GM12892 (cell line): ENCODE results near the gene PRTN3. TPM values are rescaled to one million over a fixed set of nuclear protein-coding genes. Genes with fewer than 3 reads are reported as not detected.

Source experiments
- DNase-seq: peaks from one replicate; pipeline ENCODE4 v3.0.0; 2011; ENCODE audit not compliant: insufficient read length
- FAIRE-seq: peaks from 2 replicates; lab custom pipeline; 2011; peaks lifted over from hg19 to GRCh38; lab: Jason Lieb, UNC
- POLR2A ChIP-seq: IDR thresholded peaks from 2 replicates; pipeline ENCODE4 v1.6.1; 2011; ENCODE audit warnings: low read depth, low read length, control low read depth
- POLR2AphosphoS5 ChIP-seq: IDR thresholded peaks from 2 replicates; pipeline ENCODE4 v1.6.1; 2011; ENCODE audit warnings: low read depth, low read length, control low read depth
- TAF1 ChIP-seq: IDR thresholded peaks from 2 replicates; pipeline ENCODE4 v1.6.1; 2011; ENCODE audit warnings: low read depth, mild to moderate bottlenecking, control low read depth, low read length, borderline replicate concordance
- polyA plus RNA-seq: library from polyadenylated mRNA; unstranded; fragments of >200 nt; gene quantifications from one replicate; pipeline ENCODE4 v1.2.1, GENCODE V29; 2012; ENCODE audit warnings: missing spikeins, inconsistent platforms; ENCODE audit not compliant: missing spikeins

The PRTN3 gene, protein sequence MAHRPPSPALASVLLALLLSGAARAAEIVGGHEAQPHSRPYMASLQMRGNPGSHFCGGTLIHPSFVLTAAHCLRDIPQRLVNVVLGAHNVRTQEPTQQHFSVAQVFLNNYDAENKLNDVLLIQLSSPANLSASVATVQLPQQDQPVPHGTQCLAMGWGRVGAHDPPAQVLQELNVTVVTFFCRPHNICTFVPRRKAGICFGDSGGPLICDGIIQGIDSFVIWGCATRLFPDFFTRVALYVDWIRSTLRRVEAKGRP
- not detected for polyA plus RNA-seq

DNA sequence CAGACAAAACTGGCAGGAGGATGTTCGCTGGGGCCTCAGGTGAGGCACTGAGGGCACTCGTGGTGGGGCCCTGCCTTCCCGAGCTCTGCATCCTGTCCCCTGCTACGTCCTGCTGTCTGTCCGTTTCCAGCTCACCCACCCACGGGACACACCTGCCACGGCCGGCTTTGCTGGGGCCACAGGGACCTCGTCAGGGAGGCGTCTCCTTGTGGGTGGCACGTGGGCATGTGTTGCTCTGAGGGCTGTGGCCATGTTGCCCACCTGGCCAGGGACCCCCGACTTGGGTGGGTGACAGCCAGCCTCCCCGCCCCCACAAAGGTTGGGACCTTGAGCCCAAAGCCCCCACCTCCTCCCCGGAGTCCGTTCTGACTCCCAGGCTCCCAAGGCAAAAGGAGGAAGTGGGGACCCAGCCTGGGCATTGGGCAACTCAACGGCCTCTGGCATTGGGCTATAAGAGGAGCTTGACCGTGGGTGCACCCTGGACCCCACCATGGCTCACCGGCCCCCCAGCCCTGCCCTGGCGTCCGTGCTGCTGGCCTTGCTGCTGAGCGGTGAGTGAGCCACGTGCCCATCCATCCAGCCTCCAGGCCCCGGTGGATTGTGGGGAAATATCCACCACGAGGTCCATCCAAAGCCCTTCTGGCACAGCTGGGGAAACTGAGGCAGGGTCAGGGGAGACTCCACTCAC, at the start of gene PRTN3:
Gene PRTN3, plus strand, starts transcription at position 481 of the 688 bp plus-strand sequence. Its CDS starts 10 bp downstream, at position 491.
- DNase-seq (no peak), FAIRE-seq (no peak)
- TF ChIP-seq POLR2AphosphoS5 = no peak
- no peak for TF ChIP-seq TAF1
- no peak for TF ChIP-seq POLR2A

GRCh38 chr19:791007-791566, 49.7 kb upstream of the PRTN3 start:
- DNase-seq (no peak), FAIRE-seq (no peak)
- no peak for TF ChIP-seq POLR2A
- no peak for TF ChIP-seq TAF1
- TF ChIP-seq POLR2AphosphoS5 = no peak

DNA sequence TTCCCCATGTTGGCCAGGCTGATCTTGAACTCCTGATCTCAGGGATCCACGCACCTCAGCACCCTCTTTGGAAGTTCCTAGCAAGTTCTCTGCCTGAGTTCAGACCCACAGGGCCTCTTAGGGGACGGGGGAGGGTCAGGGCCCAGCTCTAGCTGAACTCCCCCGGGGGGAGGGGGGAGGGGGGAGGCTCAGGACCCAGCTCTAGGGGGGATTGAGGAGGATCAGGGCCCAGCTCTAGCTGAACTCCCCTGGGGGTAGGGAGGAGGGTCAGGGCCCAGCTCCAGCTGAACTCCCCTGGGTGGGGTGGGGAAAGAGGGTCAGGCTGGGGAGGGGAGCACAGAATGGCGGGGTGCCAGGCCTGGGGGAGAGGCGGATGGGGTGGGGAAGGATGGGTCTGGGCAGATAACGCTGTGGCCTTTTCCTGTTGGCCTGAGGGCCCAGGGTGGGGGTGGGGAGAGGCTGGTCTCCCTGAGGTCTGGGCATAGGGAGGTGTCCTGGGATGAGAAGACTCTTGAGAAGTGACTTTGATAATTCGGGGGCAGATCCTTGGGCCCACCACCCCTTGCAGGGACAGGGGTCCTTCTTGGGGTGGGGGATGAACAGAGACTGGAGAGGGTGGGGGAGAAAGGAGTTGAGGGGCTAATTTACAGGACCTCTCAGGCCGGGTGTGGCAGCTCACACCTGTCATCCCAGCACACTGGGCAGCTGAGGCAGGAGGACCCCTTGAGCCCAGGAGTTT, 49.1 kb upstream of the PRTN3 start:
- FAIRE-seq = no peak
- DNase-seq = no peak
- TF ChIP-seq POLR2AphosphoS5 = no peak
- no peak for TF ChIP-seq TAF1
- TF ChIP-seq POLR2A = no peak

DNA sequence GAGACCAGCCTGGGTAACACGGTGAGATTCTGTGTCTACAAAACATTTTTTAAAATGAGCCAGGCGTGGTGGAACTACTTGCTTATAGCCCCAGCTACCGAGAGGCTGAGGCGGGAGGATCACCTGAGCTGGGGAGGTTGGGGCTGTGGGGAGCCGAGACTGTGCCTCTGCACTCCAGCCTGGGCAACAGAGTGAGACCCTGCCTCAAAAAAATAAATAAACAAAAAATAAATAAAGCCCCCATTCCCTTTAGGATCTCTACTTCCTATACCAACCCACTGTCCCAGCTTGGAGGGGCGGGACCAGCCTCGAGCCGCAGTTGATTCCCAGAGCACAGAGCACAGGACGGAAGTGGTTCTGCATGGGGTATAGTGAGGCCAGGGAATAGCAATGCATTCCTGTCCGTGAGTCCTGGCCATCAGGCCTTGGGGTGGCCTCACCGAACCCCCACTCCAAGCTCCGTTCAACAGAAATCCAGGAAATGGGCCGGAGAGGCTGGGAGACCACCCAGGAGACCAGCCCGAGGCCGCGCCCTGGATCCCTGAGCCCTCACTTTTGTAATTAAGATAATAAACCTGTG, 48.4 kb upstream of the PRTN3 start:
- FAIRE-seq (no peak), DNase-seq (no peak)
- TF ChIP-seq POLR2A = no peak
- TF ChIP-seq TAF1 = no peak
- no peak for TF ChIP-seq POLR2AphosphoS5

DNA sequence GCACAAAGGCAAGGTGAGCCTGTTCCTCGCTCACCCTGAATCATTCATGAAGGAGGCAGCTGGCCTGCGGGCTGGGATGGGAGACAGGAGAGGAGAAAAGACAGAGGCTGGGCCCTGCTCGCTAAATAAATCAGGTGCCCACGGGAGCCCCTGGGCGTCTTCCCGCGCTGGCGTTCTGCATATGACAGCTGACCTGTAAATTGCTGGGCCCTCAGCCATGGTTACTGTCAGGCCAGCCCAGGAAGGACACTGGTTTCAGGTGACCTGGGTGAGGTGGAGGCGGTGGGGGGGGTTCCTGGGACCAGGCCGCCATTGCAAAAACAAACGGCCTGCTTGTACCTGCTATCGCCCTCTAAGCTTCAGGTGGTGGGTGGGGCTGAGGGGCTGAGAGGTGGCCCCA, 47.0 kb upstream of the PRTN3 start:
- no peak for DNase-seq
- FAIRE-seq = no peak
- TF ChIP-seq POLR2A (no peak), TAF1 (no peak), POLR2AphosphoS5 (no peak)

GRCh38 chr19:795073-795611, 45.7 kb upstream of the PRTN3 start:
- DNase-seq (no peak), FAIRE-seq (no peak)
- TF ChIP-seq POLR2AphosphoS5 = no peak
- no peak for TF ChIP-seq TAF1
- no peak for TF ChIP-seq POLR2A

DNA sequence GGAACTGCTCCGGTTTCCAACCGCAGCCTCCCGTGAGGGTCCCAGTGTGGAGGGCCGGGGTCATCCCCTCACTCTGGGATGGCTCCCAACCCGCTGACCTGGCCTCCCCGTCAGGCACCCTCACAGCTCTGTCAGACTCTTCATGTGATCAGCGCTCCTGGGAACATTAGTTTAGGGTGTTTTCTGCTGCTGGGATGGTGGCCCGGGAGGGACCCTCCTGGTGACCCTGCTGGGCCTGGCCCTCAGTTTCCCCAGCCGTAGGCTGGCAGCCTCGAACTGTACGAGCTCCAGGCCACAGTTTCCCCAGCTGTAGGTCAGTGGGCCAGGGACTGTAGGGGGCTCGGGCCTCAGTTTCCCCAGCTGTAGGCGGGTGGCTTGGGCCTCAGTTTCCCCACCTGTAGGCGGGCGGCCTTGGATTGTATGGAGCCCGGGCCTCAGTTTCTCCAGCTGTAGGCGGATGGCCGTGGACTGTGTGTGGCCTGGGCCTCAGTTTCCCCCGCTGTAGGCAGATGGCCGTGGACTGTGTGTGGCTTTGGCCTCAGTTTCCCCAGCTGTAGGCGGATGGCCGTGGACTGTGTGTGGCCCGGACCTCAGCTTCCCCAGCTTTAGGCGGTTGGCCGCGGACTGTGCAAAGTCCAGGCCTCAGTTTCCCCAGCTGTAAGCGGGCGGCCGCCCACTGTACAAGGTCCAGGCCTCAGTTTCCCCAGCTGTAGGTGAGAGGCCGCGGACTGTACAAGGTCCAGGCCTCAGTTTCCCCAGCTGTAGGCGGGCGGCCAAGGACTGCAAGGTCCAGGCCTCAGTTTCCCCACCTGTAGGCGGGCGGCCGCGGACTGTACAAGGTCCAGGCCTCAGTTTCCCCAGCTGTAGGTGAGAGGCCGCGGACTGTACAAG, 44.9 kb upstream of the PRTN3 start:
- no peak for TF ChIP-seq TAF1
- TF ChIP-seq POLR2AphosphoS5 = no peak
- TF ChIP-seq POLR2A = no peak
- DNase-seq = no peak
- no peak for FAIRE-seq

GRCh38 chr19:796692-797527, 43.9 kb upstream of the PRTN3 start, which contains the start of gene PTBP1:
Gene PTBP1 (plus strand): TSS chr19:797452. CDS start chr19:797498, 46 bp downstream.
- TF ChIP-seq TAF1 (peak; percentile 83), POLR2AphosphoS5 (peak; percentile 97), POLR2A (peak; percentile 94)
- DNase-seq (peak; percentile 99), FAIRE-seq (peak; percentile 100)

- no peak for FAIRE-seq
- TF ChIP-seq POLR2AphosphoS5 (peak; percentile 20), POLR2A (peak; percentile 57; the same call in 1 of the 2 replicates), TAF1 (no peak)
- DNase-seq = peak; percentile 99
These were observed 43.0 kb upstream of the PRTN3 start for GRCh38 chr19:797528-798414.
